ENCODE results near the gene PLCL2. TPM values are rescaled to one million over a fixed set of nuclear protein-coding genes. Genes with fewer than 3 reads are reported as not detected.

PLCL2 gene
- polyA plus RNA-seq, 1 donor = 10.2 TPM

DNA sequence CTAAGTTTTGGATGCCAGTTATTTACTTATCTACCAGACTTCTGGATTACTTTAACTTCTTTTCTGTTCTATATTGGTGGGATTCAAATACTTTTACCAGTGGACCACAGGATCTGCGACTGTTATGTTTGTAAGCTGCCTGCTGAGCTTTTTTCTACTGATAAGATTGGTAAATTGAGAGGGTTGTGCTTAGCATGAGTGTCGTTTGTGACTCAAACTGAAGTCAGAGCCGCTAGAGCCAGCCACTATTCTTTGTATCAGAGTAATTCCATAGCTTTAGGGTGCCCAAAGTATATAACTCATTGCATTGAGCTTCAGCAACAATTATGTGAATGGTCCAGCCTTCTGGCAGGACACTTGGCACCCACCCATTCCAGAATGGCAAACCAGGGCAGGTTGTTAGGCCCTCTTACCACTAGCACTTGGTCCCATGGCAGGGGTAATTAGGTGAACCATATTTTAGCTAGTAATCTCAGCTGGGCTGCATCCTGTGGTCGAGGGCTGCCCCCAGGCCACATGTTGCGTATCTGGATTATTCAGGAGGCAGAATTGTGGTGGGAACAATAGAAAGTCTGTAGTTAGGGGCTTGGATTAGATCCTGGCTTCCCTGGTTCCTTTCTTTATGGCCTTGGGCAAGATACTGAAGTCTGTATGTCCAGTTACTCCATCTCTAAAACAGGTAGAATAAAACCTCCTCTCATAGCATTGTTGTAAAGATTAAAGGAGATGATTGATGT, 6.0 kb downstream of the PLCL2 start:
- DNase-seq = no peak
- Histone ChIP-seq H3K36me3 (ENCODE audit: control insufficient read depth, insufficient read depth, low read length) (no peaks in the 10 kb centered on the region), H3K4me3 (ENCODE audit: low read length) (no peak overlapping the region), H3K4me1 (ENCODE audit: control insufficient read depth, insufficient read depth, low read length) (peaks cover 1% of the 10 kb centered on the region), H3K27ac (ENCODE audit: low read length) (no peak overlapping the region), H3K27me3 (ENCODE audit: control insufficient read depth, insufficient read depth, low read length) (no peaks in the 10 kb centered on the region), H3K9me3 (ENCODE audit: control insufficient read depth, low read depth, low read length) (no peaks in the 10 kb centered on the region)
- WGBS (ENCODE audit: insufficient coverage, low lambda C conversion rate) = no CpG with 5 or more reads among the region's 5 CpGs

DNA sequence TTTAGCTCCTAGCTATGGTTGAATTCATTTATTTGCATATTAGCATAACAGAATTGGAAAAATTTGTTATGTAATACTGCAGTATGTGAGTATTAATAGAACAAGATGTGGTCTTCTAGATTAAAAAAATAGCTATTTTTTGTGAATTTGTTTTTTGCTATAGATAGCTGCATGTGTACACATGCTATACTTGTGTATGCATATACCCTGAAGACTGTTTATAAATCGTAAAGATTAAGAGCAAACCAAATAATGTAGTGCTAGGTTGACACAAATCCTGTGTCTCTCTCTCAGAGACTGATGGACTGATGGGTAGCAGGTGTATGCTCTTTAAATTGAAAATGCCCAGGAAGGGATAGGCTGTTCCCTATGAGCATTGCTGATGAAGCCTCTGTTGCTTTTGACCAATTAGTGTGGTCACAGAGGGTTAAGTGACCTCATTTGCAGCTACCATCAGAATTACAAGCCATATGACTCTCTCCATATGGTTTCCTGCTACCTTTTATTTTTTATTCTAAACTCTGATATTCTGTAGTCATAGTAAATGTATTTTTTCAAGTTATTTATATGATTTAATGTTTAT, 9.0 kb downstream of the PLCL2 start:
- DNase-seq = no peak
- no peaks in the 10 kb centered on the region for H3K36me3 ChIP-seq (ENCODE audit: control insufficient read depth, insufficient read depth, low read length)
- no CpG with 5 or more reads among the region's 1 CpG for WGBS (ENCODE audit: insufficient coverage, low lambda C conversion rate)
- H3K9me3 ChIP-seq (ENCODE audit: control insufficient read depth, low read depth, low read length) = no peaks in the 10 kb centered on the region
- H3K4me1 ChIP-seq (ENCODE audit: control insufficient read depth, insufficient read depth, low read length) = peaks cover 14% of the 10 kb centered on the region
- no peak overlapping the region for H3K27ac ChIP-seq (ENCODE audit: low read length)
- H3K4me3 ChIP-seq (ENCODE audit: low read length) = no peak overlapping the region
- no peaks in the 10 kb centered on the region for H3K27me3 ChIP-seq (ENCODE audit: control insufficient read depth, insufficient read depth, low read length)

DNA sequence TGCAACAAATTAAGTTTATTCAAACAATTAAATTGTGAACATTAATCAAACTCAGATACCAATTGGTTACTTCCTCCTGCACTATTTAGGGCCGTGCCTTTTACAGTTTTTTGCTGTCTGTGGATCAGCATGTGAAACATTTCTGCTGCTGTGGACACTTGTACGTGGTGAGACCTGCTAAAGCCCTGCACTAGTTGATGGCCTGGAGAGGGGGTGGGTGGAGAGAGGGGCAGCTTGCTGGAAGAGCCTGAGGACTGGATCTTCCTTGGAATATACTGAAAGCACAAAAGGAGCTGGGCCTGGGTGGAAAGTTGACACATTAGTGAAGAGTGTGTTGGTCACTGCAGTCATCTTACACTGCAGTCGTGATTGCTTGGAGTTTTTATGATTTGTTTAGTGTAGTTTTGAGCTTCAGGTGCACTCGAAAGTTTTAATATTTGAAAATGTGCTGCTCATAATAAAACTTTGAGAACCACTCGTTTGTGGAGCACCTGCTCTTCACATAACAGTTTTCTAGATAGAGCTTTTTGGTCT, 11.4 kb downstream of the PLCL2 start:
- no peak for DNase-seq
- H3K36me3 ChIP-seq (ENCODE audit: control insufficient read depth, insufficient read depth, low read length) = no peaks in the 10 kb centered on the region
- H3K27ac ChIP-seq (ENCODE audit: low read length) = peak overlapping the region; percentile 20
- no peak overlapping the region for H3K4me3 ChIP-seq (ENCODE audit: low read length)
- H3K27me3 ChIP-seq (ENCODE audit: control insufficient read depth, insufficient read depth, low read length) = no peaks in the 10 kb centered on the region
- H3K4me1 ChIP-seq (ENCODE audit: control insufficient read depth, insufficient read depth, low read length) = peaks cover 21% of the 10 kb centered on the region
- WGBS (ENCODE audit: insufficient coverage, low lambda C conversion rate) = no CpG with 5 or more reads among the region's 5 CpGs
- no peaks in the 10 kb centered on the region for H3K9me3 ChIP-seq (ENCODE audit: control insufficient read depth, low read depth, low read length)

DNA sequence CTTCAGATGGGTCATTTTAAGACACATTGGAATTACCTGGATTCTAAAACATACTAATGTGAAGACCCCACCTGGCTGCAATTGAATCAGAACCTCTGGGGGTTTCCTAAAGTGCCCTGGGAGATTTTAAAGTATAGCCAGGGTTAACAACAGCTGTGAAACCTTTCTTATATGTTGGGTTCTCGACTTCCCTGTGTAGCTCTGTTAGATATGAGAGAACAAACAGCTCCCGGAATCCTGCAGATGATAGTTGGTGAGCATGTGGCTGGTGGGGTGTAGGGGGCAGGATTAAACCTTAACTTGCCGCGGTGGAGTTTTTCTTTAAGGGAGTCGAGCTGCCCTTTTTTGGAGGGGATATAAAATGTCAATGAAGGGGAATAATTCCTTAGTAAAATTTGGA, 12.1 kb downstream of the PLCL2 start:
- Histone ChIP-seq H3K9me3 (ENCODE audit: control insufficient read depth, low read depth, low read length) (no peaks in the 10 kb centered on the region), H3K4me1 (ENCODE audit: control insufficient read depth, insufficient read depth, low read length) (peaks cover 21% of the 10 kb centered on the region), H3K36me3 (ENCODE audit: control insufficient read depth, insufficient read depth, low read length) (no peaks in the 10 kb centered on the region), H3K27ac (ENCODE audit: low read length) (peak overlapping the region; percentile 57), H3K4me3 (ENCODE audit: low read length) (no peak overlapping the region), H3K27me3 (ENCODE audit: control insufficient read depth, insufficient read depth, low read length) (no peaks in the 10 kb centered on the region)
- DNase-seq = no peak
- WGBS (ENCODE audit: insufficient coverage, low lambda C conversion rate) = 0% methylated on average over 1 of the region's 5 CpGs

DNA sequence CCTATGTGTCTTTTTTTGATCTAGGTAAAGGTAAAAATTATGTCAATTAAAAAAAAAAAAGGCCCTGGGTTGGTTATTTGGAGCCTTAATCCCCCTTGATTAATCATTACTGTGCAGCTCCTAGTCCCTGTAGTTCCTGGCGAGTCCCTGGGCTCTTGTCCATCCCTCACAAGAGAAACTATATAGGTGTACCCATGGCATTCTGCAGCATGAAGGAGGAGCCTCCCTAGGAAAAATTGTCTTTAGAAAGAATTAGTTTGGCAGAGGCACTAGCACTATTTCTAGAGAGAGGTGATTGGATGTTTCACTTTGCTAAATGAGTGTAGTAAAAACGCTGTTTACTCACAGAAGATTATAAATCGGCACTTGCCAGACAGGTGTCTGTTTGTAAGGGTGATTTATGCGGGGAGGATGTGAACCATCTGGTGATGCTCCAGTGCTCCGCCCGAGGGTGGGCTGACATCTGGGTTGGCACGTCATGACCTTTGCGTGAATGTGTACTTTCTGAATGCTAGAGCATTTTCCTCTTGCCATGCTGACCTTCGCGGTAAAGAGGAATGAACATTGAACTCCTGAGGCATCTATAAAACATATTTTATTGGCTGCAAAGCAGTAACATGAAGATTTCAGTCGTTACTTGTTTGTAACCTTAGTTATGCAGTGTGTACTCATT, 12.6 kb downstream of the PLCL2 start:
- Histone ChIP-seq H3K9me3 (ENCODE audit: control insufficient read depth, low read depth, low read length) (no peaks in the 10 kb centered on the region), H3K4me3 (ENCODE audit: low read length) (peak overlapping the region; percentile 28), H3K36me3 (ENCODE audit: control insufficient read depth, insufficient read depth, low read length) (no peaks in the 10 kb centered on the region), H3K27ac (ENCODE audit: low read length) (peak overlapping the region; percentile 57), H3K27me3 (ENCODE audit: control insufficient read depth, insufficient read depth, low read length) (no peaks in the 10 kb centered on the region), H3K4me1 (ENCODE audit: control insufficient read depth, insufficient read depth, low read length) (peaks cover 21% of the 10 kb centered on the region)
- WGBS (ENCODE audit: insufficient coverage, low lambda C conversion rate) = 20% methylated on average over 1 of the region's 11 CpGs
- DNase-seq = peak; percentile 42 to 76

DNA sequence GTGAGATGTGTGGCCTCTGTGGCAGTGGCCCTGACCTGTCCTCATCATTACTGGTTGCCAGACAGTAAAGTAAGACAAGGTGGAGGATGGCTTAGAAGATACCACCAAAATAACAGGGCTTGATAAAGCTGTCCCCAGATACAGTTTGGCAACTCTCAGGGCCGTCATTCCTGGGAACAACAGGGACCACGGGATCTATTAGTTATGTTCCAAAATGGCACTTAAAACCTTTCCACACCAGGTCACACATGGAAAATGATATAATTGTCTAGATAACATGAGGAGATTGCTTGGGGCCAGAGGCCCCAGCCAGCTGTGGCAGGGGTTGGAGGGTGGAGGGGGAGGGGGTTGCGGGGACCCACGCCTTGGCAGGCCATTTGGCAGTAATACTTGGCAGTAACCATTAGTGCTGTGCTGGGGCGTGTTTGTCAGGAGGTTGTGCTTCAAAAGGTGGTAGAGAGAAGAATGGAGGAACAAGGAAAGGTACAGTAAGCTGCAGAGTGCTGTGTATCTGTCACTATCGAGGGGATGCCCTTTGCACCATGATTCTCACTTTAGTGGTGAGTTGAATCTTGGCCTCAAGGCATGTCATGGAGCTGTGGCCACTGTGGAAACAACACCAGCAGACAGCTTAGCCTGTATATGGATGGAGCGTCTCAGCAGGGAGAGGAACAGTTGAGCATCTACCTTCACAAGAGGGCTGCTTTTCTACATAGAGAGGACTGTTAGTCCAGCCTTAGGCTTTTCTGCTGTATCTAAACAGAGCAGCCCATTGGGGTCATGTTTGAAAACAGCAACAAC, 14.0 kb downstream of the PLCL2 start:
- no peaks in the 10 kb centered on the region for H3K36me3 ChIP-seq (ENCODE audit: control insufficient read depth, insufficient read depth, low read length)
- DNase-seq = peak; percentile 33 to 64
- H3K4me3 ChIP-seq (ENCODE audit: low read length) = no peak overlapping the region
- WGBS (ENCODE audit: insufficient coverage, low lambda C conversion rate) = no CpG with 5 or more reads among the region's 7 CpGs
- peak overlapping the region; percentile 57 for H3K27ac ChIP-seq (ENCODE audit: low read length)
- H3K9me3 ChIP-seq (ENCODE audit: control insufficient read depth, low read depth, low read length) = no peaks in the 10 kb centered on the region
- peaks cover 21% of the 10 kb centered on the region for H3K4me1 ChIP-seq (ENCODE audit: control insufficient read depth, insufficient read depth, low read length)
- H3K27me3 ChIP-seq (ENCODE audit: control insufficient read depth, insufficient read depth, low read length) = no peaks in the 10 kb centered on the region

DNA sequence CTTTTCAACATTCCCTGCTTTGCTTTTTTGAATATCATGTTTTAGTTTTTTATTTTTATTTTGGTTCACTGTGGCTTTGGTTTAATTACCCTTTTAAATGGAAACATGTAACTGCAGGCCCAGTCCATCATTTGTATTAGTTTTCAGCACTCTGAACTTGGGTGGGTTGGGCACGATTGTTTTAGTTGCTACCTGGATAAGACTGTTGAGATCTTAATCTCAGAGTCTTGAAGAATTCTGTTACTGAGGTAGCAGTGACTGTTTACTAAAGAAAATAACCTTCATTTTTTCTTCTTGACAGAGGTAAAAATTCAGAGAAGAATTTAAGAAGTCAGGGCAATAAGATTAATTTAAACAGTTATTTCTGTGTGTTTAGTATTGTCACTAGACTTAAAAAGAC, 15.2 kb downstream of the PLCL2 start:
- no peak for DNase-seq
- Histone ChIP-seq H3K27ac (ENCODE audit: low read length) (no peak overlapping the region), H3K27me3 (ENCODE audit: control insufficient read depth, insufficient read depth, low read length) (no peaks in the 10 kb centered on the region), H3K4me3 (ENCODE audit: low read length) (no peak overlapping the region), H3K36me3 (ENCODE audit: control insufficient read depth, insufficient read depth, low read length) (no peaks in the 10 kb centered on the region), H3K4me1 (ENCODE audit: control insufficient read depth, insufficient read depth, low read length) (peaks cover 21% of the 10 kb centered on the region), H3K9me3 (ENCODE audit: control insufficient read depth, low read depth, low read length) (no peaks in the 10 kb centered on the region)
- WGBS (ENCODE audit: insufficient coverage, low lambda C conversion rate) = no CpG with 5 or more reads among the region's 1 CpG

DNA sequence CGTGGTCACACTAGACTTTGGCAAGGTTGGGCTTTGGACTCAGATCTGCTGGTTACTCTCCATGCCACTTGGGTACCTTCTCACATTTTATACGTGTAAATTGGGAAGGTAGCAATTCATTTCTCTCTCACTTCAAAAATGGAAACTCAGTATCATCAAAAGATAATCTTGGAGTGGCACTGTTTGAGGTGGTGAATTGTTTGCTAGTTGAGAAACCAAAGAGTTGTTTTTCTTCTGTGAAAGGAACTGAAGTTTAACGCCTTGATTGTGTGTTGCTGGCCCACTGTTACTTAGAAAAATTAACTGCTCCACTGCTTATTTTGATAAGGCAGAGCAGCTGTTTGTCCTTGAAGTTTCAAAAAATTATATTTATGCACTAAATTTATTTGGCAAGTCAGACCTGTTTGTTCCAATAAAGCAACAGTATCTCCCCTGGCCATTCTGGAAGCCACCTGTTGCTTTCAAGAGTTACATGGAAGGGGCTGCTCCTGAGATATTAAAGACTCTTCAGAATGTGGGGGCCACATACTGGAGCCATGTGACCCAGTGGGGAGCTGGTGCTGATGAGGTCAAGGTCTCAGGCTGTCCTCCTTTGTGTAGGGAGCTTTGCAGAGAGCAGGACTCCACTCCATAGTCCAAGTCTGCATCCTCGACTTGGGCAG, 16.2 kb downstream of the PLCL2 start:
- no peaks in the 10 kb centered on the region for H3K9me3 ChIP-seq (ENCODE audit: control insufficient read depth, low read depth, low read length)
- no peaks in the 10 kb centered on the region for H3K36me3 ChIP-seq (ENCODE audit: control insufficient read depth, insufficient read depth, low read length)
- WGBS (ENCODE audit: insufficient coverage, low lambda C conversion rate) = no CpG with 5 or more reads among the region's 4 CpGs
- no peak for DNase-seq
- H3K27ac ChIP-seq (ENCODE audit: low read length) = no peak overlapping the region
- no peak overlapping the region for H3K4me3 ChIP-seq (ENCODE audit: low read length)
- H3K4me1 ChIP-seq (ENCODE audit: control insufficient read depth, insufficient read depth, low read length) = peaks cover 21% of the 10 kb centered on the region
- no peaks in the 10 kb centered on the region for H3K27me3 ChIP-seq (ENCODE audit: control insufficient read depth, insufficient read depth, low read length)

DNA sequence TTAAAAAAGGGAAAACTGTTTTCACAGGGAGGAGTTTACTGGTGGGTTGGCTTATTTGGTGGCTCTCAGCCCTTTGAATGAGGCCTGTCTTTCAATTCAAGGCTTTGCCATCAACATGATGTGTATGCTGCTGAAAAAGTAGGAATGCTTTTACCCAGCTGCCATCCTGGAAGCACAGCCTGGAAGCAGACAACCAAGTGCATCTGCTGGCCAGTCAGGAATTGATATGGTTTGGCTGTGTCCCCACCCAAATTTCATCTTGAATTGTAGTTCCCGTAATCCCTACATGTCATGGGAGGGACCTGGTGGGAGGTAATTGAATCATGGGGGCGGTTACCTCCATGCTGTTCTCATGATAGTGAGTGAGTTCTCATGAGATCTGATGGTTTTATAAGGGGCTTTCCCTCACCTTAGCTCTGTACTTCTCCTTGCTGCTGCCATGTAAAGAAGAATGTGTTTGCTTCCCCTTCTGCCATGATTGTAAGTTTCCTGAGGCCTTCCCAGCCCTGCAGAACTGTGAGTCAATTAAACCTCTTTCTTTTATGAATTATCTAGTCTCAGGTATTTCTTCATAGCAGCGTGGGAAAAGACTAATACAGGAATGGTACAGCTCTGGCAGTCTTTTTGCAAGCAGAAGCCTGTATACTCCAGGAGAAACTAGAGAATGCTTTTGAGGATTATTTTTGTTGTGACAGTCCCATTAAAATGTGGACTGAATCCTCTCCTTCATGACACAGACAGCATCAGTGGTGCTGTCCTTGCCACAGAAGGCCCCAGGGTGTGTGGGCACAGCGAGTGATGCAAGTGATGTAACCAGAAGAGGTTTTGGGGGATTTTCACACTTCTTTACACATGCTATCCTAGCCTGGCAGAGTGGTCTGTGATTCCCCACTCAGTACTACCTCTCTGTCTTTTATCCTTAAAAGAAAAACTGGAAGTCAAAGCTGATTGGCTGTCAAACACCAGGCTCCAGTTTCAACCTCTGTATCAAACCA, 20.0 kb downstream of the PLCL2 start:
- Histone ChIP-seq H3K27me3 (ENCODE audit: control insufficient read depth, insufficient read depth, low read length) (no peaks in the 10 kb centered on the region), H3K4me1 (ENCODE audit: control insufficient read depth, insufficient read depth, low read length) (peaks cover 7% of the 10 kb centered on the region), H3K27ac (ENCODE audit: low read length) (no peak overlapping the region), H3K9me3 (ENCODE audit: control insufficient read depth, low read depth, low read length) (no peaks in the 10 kb centered on the region), H3K4me3 (ENCODE audit: low read length) (no peak overlapping the region), H3K36me3 (ENCODE audit: control insufficient read depth, insufficient read depth, low read length) (no peaks in the 10 kb centered on the region)
- WGBS (ENCODE audit: insufficient coverage, low lambda C conversion rate) = no CpG with 5 or more reads among the region's 4 CpGs
- no peak for DNase-seq
